ENCODE data around the gene TNFRSF14. TPM values are rescaled to one million over a fixed set of nuclear protein-coding genes. Genes with fewer than 3 reads are reported as not detected.

The TNFRSF14 gene
- total and polyA plus RNA-seq, 2 of the 13 experiments (the other 11 are each of a cell fraction or from before 2014, with no cell fraction given) = 11.9 to 49.9 TPM

DNA sequence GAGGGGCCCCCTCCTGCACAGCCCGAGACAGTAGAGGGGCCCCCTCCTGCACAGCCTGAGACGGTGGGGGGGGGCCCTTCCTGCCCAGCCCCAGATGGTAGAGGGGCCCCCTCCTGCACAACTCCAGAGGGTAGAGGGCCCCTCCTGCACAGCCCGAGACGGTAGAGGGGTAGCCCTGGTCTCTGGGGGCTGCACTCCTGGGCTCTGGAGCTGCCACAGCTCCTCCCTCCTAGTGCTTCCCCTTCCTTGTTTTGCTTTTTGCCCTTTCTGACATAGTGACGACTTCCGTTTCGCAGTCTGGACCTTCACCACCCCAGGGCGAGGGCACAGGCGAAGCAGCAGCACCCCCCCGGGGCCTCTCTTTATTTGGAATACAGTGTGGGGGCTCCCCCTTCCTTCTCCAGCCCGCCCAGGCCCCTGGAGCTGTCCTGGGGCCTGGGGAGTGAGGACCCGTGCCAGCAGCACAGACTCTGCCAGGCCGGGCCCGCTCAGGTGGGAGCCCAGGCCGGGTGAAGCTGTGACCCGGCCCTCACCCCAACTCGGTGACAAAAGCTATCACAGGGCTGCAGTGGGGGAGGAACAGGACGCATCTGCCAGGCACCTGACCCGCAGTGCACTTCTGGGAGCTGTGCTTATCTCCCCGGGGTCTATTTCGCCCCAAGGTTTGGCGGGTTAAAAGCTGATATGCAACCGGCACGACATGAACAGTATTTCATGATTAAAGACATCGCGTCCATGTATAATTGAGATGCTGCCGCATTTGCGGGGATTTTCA lies 29.3 kb downstream of the TNFRSF14 start (continued):
- TF ChIP-seq, protein P1, sequence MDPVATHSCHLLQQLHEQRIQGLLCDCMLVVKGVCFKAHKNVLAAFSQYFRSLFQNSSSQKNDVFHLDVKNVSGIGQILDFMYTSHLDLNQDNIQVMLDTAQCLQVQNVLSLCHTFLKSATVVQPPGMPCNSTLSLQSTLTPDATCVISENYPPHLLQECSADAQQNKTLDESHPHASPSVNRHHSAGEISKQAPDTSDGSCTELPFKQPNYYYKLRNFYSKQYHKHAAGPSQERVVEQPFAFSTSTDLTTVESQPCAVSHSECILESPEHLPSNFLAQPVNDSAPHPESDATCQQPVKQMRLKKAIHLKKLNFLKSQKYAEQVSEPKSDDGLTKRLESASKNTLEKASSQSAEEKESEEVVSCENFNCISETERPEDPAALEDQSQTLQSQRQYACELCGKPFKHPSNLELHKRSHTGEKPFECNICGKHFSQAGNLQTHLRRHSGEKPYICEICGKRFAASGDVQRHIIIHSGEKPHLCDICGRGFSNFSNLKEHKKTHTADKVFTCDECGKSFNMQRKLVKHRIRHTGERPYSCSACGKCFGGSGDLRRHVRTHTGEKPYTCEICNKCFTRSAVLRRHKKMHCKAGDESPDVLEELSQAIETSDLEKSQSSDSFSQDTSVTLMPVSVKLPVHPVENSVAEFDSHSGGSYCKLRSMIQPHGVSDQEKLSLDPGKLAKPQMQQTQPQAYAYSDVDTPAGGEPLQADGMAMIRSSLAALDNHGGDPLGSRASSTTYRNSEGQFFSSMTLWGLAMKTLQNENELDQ (CRISPR knock-in tag; IDR thresholded peaks at IDR 0.05; ENCODE audit: borderline replicate concordance) = no peak
- TF ChIP-seq ZNF30 (CRISPR knock-in tag; IDR thresholded peaks at IDR 0.05) (no peak), ZNF34 (CRISPR knock-in tag; IDR thresholded peaks at IDR 0.05; ENCODE audit: borderline replicate concordance) (no peak), MIER3 (CRISPR knock-in tag; IDR thresholded peaks at IDR 0.05; ENCODE audit: borderline replicate concordance) (no peak), HOXA5 (CRISPR knock-in tag; IDR thresholded peaks at IDR 0.05) (no peak), GFI1 (CRISPR knock-in tag; IDR thresholded peaks at IDR 0.05; ENCODE audit: borderline replicate concordance) (no peak), MIXL1 (CRISPR knock-in tag; IDR thresholded peaks at IDR 0.05) (no peak), ZNF260 (CRISPR knock-in tag; IDR thresholded peaks at IDR 0.05; ENCODE audit: borderline replicate concordance, low read depth) (no peak), ZNF724P (CRISPR knock-in tag; IDR thresholded peaks at IDR 0.05; ENCODE audit: borderline replicate concordance) (no peak), KLF15 (CRISPR knock-in tag; IDR thresholded peaks at IDR 0.05; ENCODE audit: borderline replicate concordance) (no peak)
- TF ChIP-seq, protein P2, sequence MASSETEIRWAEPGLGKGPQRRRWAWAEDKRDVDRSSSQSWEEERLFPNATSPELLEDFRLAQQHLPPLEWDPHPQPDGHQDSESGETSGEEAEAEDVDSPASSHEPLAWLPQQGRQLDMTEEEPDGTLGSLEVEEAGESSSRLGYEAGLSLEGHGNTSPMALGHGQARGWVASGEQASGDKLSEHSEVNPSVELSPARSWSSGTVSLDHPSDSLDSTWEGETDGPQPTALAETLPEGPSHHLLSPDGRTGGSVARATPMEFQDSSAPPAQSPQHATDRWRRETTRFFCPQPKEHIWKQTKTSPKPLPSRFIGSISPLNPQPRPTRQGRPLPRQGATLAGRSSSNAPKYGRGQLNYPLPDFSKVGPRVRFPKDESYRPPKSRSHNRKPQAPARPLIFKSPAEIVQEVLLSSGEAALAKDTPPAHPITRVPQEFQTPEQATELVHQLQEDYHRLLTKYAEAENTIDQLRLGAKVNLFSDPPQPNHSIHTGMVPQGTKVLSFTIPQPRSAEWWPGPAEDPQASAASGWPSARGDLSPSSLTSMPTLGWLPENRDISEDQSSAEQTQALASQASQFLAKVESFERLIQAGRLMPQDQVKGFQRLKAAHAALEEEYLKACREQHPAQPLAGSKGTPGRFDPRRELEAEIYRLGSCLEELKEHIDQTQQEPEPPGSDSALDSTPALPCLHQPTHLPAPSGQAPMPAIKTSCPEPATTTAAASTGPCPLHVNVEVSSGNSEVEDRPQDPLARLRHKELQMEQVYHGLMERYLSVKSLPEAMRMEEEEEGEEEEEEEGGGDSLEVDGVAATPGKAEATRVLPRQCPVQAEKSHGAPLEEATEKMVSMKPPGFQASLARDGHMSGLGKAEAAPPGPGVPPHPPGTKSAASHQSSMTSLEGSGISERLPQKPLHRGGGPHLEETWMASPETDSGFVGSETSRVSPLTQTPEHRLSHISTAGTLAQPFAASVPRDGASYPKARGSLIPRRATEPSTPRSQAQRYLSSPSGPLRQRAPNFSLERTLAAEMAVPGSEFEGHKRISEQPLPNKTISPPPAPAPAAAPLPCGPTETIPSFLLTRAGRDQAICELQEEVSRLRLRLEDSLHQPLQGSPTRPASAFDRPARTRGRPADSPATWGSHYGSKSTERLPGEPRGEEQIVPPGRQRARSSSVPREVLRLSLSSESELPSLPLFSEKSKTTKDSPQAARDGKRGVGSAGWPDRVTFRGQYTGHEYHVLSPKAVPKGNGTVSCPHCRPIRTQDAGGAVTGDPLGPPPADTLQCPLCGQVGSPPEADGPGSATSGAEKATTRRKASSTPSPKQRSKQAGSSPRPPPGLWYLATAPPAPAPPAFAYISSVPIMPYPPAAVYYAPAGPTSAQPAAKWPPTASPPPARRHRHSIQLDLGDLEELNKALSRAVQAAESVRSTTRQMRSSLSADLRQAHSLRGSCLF (CRISPR knock-in tag; IDR thresholded peaks at IDR 0.05; ENCODE audit: borderline replicate concordance) = no peak
- TF ChIP-seq, protein P3, sequence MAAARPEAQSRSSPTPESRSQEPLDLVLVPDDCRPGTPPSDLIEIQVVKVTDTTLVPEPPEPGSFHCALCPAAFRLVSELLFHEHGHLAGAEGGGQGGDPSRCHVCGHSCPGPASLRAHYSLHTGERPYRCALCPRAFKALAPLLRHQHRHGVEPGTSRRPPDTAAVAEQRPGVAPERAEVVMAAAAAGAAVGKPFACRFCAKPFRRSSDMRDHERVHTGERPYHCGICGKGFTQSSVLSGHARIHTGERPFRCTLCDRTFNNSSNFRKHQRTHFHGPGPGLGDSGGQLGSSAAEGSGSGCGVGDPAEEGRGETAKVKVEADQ (CRISPR knock-in tag; IDR thresholded peaks at IDR 0.05; ENCODE audit: borderline replicate concordance) = no peak
- TF ChIP-seq, protein P4, sequence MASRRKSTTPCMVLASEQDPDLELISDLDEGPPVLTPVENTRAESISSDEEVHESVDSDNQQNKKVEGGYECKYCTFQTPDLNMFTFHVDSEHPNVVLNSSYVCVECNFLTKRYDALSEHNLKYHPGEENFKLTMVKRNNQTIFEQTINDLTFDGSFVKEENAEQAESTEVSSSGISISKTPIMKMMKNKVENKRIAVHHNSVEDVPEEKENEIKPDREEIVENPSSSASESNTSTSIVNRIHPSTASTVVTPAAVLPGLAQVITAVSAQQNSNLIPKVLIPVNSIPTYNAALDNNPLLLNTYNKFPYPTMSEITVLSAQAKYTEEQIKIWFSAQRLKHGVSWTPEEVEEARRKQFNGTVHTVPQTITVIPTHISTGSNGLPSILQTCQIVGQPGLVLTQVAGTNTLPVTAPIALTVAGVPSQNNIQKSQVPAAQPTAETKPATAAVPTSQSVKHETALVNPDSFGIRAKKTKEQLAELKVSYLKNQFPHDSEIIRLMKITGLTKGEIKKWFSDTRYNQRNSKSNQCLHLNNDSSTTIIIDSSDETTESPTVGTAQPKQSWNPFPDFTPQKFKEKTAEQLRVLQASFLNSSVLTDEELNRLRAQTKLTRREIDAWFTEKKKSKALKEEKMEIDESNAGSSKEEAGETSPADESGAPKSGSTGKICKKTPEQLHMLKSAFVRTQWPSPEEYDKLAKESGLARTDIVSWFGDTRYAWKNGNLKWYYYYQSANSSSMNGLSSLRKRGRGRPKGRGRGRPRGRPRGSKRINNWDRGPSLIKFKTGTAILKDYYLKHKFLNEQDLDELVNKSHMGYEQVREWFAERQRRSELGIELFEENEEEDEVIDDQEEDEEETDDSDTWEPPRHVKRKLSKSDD (CRISPR knock-in tag; IDR thresholded peaks at IDR 0.05; ENCODE audit: low read depth) = no peak
- TF ChIP-seq, protein P5, sequence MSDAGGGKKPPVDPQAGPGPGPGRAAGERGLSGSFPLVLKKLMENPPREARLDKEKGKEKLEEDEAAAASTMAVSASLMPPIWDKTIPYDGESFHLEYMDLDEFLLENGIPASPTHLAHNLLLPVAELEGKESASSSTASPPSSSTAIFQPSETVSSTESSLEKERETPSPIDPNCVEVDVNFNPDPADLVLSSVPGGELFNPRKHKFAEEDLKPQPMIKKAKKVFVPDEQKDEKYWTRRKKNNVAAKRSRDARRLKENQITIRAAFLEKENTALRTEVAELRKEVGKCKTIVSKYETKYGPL (CRISPR knock-in tag; IDR thresholded peaks at IDR 0.05) = no peak
- TF ChIP-seq, protein P6, sequence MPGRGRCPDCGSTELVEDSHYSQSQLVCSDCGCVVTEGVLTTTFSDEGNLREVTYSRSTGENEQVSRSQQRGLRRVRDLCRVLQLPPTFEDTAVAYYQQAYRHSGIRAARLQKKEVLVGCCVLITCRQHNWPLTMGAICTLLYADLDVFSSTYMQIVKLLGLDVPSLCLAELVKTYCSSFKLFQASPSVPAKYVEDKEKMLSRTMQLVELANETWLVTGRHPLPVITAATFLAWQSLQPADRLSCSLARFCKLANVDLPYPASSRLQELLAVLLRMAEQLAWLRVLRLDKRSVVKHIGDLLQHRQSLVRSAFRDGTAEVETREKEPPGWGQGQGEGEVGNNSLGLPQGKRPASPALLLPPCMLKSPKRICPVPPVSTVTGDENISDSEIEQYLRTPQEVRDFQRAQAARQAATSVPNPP (CRISPR knock-in tag; IDR thresholded peaks at IDR 0.05) = no peak

Measured in HepG2 (cell line).